Esophagus muscularis mucosa (tissue), 4 donors: ENCODE data around the gene IGFN1. TPM values are rescaled to one million over a fixed set of nuclear protein-coding genes. Genes with fewer than 3 reads are reported as not detected.

Experiments
- DNase-seq: peaks from one replicate; pipeline ENCODE4 v3.0.0-alpha.2; 2017; ENCODE audit errors: extremely low spot score
- H3K27ac ChIP-seq, 4 donors: fragments of 200-600 bp; sonication (generic); replicated peaks in 1 of 4; 1 replicate in 3 of 4; 2 replicates in 1 of 4; pipeline ENCODE4 v1.5.1; 2016 to 2019; ENCODE audit warnings: mild to moderate bottlenecking in 1 of 4
- H3K27me3 ChIP-seq, 4 donors: fragments of 200-600 bp; sonication (generic); one replicate each; pipeline versions ENCODE4 v1.5.1 to v1.6.0; 2016 to 2019
- H3K36me3 ChIP-seq, 4 donors: fragments of 200-600 bp; sonication (generic); one replicate each; pipeline ENCODE4 v1.5.1; 2016 to 2019
- H3K4me1 ChIP-seq, 4 donors: fragments of 200-600 bp; sonication (generic); one replicate each; pipeline ENCODE4 v1.5.1; 2016 to 2019
- H3K4me3 ChIP-seq, 4 donors: fragments of 200-600 bp; sonication (generic); 1 replicate in 2 of 4; 2 replicates in 2 of 4; pipeline ENCODE4 v1.5.1; 2016 to 2019; ENCODE audit warnings: mild to moderate bottlenecking in 4 of 4, moderate library complexity in 1 of 4
- H3K9me3 ChIP-seq, 4 donors: fragments of 200-600 bp; sonication (generic); 1 replicate in 3 of 4; 2 replicates in 1 of 4; pipeline ENCODE4 v1.5.1; 2016 to 2019
- EP300 ChIP-seq: sonication (generic); formaldehyde crosslinking; IDR thresholded peaks from one replicate; pipeline ENCODE4 v1.6.1; 2017; ENCODE audit warnings: antibody characterized with exemption
- POLR2A ChIP-seq: fragments of 450-650 bp; IDR thresholded peaks from one replicate; pipeline ENCODE4 v1.6.1; 2017; ENCODE audit warnings: antibody characterized with exemption, moderate library complexity, mild to moderate bottlenecking, low read depth
- POLR2AphosphoS5 ChIP-seq, 2 donors: sonication (generic); formaldehyde crosslinking; IDR thresholded peaks; one replicate each; pipeline ENCODE4 v1.6.1; 2017; ENCODE audit warnings: antibody characterized with exemption in 2 of 2
- WGBS: methylation state at CpG from one replicate; pipeline ENCODE4 v1.1.5; 2018; 5-methylcytosine and 5-hydroxymethylcytosine counted together
- intact Hi-C: fragments of 100-400 bp; cut with DNase I; formaldehyde crosslinking; loops from one replicate; pipeline ENCODE4 v1.15.1; 2023
- total RNA-seq, 4 donors: library from RNA; depleted of rRNA; stranded (reverse); fragments of >200 nt; gene quantifications; one replicate each; pipeline versions ENCODE4 v1.1.0 to v1.2.1, GENCODE V29; 2016
- TF ChIP-seq, protein P1 (sequence below), 3 experiments: fragments of 200-600 bp in 2 of 3; fragments of 450-650 bp in 1 of 3; sonication (generic) in 2 of 3; IDR thresholded peaks; one replicate each; pipeline ENCODE4 v1.5.1; 2017 to 2019; ENCODE audit warnings: antibody characterized with exemption in 3 of 3, mild to moderate bottlenecking in 2 of 3, moderate library complexity in 1 of 3

Gene IGFN1
- total RNA-seq, 4 donors from 2014 or later, result not detected

DNA sequence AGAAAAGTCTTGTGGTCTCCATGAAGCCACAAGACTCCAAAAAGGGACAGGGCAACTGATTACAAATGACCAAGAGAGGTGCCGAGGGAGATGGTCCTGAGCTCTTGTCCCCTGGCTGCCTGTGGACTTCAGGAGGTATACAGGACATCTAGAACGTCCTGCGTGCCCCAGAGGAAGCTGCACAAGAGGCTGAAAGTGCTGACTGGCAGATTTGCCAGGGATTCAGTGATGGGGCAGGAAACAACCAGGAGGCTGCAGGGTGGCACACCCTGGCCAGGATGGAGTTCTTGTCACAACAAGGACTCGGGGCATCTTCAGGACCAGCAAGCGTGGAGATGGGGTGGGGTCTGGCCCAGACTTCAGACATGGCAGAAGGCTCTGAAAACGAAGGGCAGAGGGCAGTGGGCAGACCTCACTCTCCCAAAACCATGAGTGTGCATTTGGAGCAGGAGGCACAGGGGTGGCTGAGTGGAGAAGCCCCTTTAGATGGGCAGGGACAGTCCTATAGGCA is 79.3 kb downstream of the IGFN1 start:
- H3K27ac ChIP-seq, result no peak overlapping the region
- DNase-seq, result no peak
- TF ChIP-seq POLR2A, result no peak
- WGBS, result 94% methylated on average over 4 of the region's 6 CpGs
- intact Hi-C loops, result no loop called here
- H3K4me1 ChIP-seq, result no peaks in the 10 kb centered on the region
- no peaks in the 10 kb centered on the region for H3K9me3 ChIP-seq
- H3K36me3 ChIP-seq, result no peaks in the 10 kb centered on the region
- H3K27me3 ChIP-seq, result peaks cover 0 to 30% (median 0%) of the 10 kb centered on the region in 4 donors
- H3K4me3 ChIP-seq, result no peak overlapping the region

DNA sequence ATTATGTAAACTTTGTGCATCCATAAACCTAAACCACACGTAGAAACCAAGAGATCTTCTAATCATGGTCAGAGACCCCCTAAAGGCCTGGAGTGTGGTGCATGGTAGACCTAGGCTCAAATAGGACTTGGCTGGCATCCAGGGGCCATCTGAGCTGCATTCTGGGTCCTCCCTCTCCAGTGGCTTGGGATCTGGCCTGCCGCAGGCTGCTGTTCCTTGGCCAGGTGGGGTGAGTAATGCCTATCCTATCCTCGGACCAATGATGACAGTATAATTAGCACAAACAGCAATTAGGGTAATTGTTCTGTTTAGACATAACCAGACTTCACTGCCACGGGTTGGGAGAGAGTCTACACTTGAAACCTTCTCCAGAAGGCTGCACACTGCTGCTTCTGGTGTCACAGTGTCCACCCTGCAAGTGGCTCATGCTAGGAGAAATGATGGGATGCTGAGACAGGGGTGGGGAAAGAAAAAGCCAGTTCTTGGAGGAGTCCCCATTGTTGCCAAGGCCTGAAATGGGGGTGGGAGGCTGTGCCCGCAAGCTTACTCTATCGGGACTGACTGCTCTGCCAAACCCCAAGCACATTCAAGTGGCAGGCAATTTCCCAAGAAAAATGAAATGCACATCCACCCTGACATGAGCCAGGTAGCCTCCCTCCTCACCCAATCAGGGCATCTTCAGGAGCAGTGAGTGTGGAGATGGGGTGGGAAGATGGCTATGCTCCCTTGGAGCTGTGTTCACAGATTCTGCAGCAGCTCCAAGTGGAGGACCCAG is 80.2 kb downstream of the IGFN1 start:
- DNase-seq, result no peak
- H3K4me3 ChIP-seq, result no peak overlapping the region
- H3K27ac ChIP-seq, result no peak overlapping the region
- WGBS, result 90% methylated on average over 5 of the region's 6 CpGs
- no peaks in the 10 kb centered on the region for H3K9me3 ChIP-seq
- intact Hi-C loops, result no loop called here
- no peaks in the 10 kb centered on the region for H3K36me3 ChIP-seq
- H3K27me3 ChIP-seq, result peaks cover 0 to 30% (median 0%) of the 10 kb centered on the region in 4 donors
- H3K4me1 ChIP-seq, result peaks cover 0 to 3% (median 0%) of the 10 kb centered on the region in 4 donors
- no peak for TF ChIP-seq POLR2AphosphoS5 (IDR thresholded peaks at IDR 0.05)
- no peak for TF ChIP-seq EP300
- no peak for TF ChIP-seq POLR2A
- TF ChIP-seq, protein P1, sequence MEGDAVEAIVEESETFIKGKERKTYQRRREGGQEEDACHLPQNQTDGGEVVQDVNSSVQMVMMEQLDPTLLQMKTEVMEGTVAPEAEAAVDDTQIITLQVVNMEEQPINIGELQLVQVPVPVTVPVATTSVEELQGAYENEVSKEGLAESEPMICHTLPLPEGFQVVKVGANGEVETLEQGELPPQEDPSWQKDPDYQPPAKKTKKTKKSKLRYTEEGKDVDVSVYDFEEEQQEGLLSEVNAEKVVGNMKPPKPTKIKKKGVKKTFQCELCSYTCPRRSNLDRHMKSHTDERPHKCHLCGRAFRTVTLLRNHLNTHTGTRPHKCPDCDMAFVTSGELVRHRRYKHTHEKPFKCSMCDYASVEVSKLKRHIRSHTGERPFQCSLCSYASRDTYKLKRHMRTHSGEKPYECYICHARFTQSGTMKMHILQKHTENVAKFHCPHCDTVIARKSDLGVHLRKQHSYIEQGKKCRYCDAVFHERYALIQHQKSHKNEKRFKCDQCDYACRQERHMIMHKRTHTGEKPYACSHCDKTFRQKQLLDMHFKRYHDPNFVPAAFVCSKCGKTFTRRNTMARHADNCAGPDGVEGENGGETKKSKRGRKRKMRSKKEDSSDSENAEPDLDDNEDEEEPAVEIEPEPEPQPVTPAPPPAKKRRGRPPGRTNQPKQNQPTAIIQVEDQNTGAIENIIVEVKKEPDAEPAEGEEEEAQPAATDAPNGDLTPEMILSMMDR (IDR thresholded peaks at IDR 0.05), result no peak

DNA sequence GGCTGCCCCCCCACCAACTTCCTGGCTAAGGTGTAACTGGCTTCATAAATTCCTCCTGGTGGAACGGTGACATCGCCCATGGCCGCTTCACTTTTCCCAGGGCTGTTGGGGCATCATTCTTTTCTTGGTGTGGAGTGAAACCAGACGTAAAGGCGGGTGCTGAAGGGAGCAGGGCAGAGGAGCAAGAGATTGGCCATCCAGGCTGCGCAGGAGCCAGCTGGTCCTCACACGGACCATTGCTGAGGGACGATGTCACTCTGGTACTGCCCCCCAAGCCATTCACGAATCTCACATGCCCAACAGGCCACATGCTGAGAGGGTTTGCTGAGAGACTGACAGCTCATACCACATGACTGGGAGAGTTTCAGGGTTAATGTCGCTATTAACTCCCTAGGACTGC is 82.2 kb downstream of the IGFN1 start:
- 95% methylated on average over 4 of the region's 10 CpGs for WGBS
- H3K9me3 ChIP-seq, result no peaks in the 10 kb centered on the region
- H3K27me3 ChIP-seq, result peaks cover 0 to 41% (median 0%) of the 10 kb centered on the region in 4 donors
- H3K36me3 ChIP-seq, result no peaks in the 10 kb centered on the region
- intact Hi-C loops, result no loop called here
- TF ChIP-seq EP300, result no peak
- no peak for TF ChIP-seq POLR2A
- TF ChIP-seq, protein P1 (IDR thresholded peaks at IDR 0.05), result no peak
- no peak for TF ChIP-seq POLR2AphosphoS5 (IDR thresholded peaks at IDR 0.05)
- no peak overlapping the region for H3K4me3 ChIP-seq
- no peak overlapping the region for H3K27ac ChIP-seq
- peaks cover 0 to 4% (median 0%) of the 10 kb centered on the region in 4 donors for H3K4me1 ChIP-seq
- no peak for DNase-seq

DNA sequence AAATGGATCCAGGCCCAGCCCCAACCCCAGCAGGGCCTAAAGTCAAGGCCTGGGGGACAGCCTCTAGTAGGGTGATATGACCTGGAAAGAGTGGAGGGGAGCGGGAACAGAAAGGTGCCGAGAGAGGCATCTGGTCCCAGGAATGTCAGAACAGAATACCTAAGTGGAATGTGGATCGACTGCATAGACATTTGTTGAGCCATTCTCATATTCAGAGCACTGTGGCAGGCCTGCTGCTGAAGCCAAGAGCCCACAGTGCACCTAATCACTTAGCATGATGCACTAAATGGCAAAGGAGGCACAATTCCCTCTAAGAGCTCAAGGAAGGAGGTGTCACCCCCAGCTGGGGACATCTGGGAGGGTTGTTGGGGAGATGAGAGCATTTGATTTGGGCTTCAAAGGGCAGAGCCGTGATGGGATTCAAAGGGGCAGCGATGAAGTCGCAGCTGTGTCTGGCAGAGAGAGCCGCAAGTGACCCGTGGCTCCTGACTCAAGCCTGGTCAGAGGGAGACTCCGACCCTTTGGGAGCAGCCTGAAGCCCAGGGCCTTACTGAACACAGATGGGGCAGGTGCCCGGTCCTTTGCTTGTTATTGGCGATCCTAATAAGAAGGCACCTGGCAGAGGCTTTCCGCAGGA is 84.1 kb downstream of the IGFN1 start:
- Histone ChIP-seq H3K36me3 (no peaks in the 10 kb centered on the region), H3K27ac (no peak overlapping the region), H3K4me1 (peaks cover 0 to 4% (median 0%) of the 10 kb centered on the region in 4 donors), H3K4me3 (no peak overlapping the region), H3K9me3 (no peaks in the 10 kb centered on the region), H3K27me3 (peaks cover 0 to 40% (median 0%) of the 10 kb centered on the region in 4 donors)
- no peak for DNase-seq
- intact Hi-C loops, result no loop called here
- WGBS, result 91% methylated on average over 12 of the region's 12 CpGs
- no peak for TF ChIP-seq POLR2A
- TF ChIP-seq, protein P1 (IDR thresholded peaks at IDR 0.05), result no peak
- no peak for TF ChIP-seq EP300
- TF ChIP-seq POLR2AphosphoS5 (IDR thresholded peaks at IDR 0.05), result no peak

DNA sequence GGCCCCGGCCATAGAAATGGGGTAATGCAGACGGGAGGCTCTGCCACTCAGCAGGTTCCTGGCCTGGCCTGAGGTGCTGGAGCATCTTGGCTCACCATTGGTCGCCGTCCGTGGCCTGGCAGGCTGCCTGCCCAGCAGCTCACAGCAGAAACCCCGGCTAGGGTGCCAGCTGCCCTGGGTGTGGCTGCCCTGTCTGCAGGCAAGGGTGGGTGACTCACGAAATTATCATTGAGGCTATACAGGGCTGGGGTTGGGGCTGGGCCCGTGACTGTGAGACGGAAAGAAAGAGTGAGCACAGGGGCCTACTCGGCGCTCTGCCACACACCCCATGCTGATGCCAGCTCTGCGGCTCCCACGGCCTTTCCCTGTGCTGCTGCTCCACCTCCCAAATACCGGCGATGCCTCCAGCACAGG is 84.6 kb downstream of the IGFN1 start:
- 81% methylated on average over 15 of the region's 15 CpGs for WGBS
- Histone ChIP-seq H3K36me3 (no peaks in the 10 kb centered on the region), H3K27ac (no peak overlapping the region), H3K9me3 (no peaks in the 10 kb centered on the region), H3K4me3 (no peak overlapping the region), H3K4me1 (peaks cover 0 to 4% (median 0%) of the 10 kb centered on the region in 4 donors), H3K27me3 (peaks cover 0 to 39% (median 0%) of the 10 kb centered on the region in 4 donors)
- TF ChIP-seq POLR2AphosphoS5 (IDR thresholded peaks at IDR 0.05) (no peak), POLR2A (no peak), EP300 (no peak)
- TF ChIP-seq, protein P1 (IDR thresholded peaks at IDR 0.05), result no peak
- DNase-seq, result no peak
- intact Hi-C loops, result no loop called here
